Astrocyte of the spinal cord (primary cell): ENCODE data around the gene COL23A1.

Experiments
- DNase-seq: peaks from one replicate; pipeline ENCODE4 v3.0.0; 2011; ENCODE audit warnings: low read depth, low spot score
- H3K4me3 ChIP-seq: 2 replicates; pipeline ENCODE4 v1.5.1; 2011; ENCODE audit warnings: low read depth, mild to moderate bottlenecking, low read length, moderate library complexity
- CTCF ChIP-seq: IDR thresholded peaks from 2 replicates; pipeline ENCODE4 v1.5.1; 2012; ENCODE audit warnings: low read depth, mild to moderate bottlenecking, low read length, inconsistent platforms
- in situ Hi-C: cut with HindIII; loops from 2 replicates; pipeline ENCODE4 v1.10.0; 2017; ENCODE audit warnings: low sequenced_read_pairs

The COL23A1 gene

GRCh38 chr5:178483620-178484019 lies 106.6 kb downstream of the COL23A1 start:
- H3K4me3 ChIP-seq: no peak overlapping the region
- DNase-seq: no peak
- in situ Hi-C loops: no loop called here
- TF ChIP-seq CTCF: no peak

GRCh38 chr5:178479261-178479660 lies 110.9 kb downstream of the COL23A1 start:
- in situ Hi-C loops: no loop called here
- TF ChIP-seq CTCF: no peak
- no peak for DNase-seq
- H3K4me3 ChIP-seq: no peak overlapping the region

GRCh38 chr5:178478370-178478769 lies 111.8 kb downstream of the COL23A1 start:
- TF ChIP-seq CTCF: no peak
- no peak overlapping the region for H3K4me3 ChIP-seq
- in situ Hi-C loops: no loop called here
- DNase-seq: no peak

- no peak for TF ChIP-seq CTCF
- DNase-seq: no peak
- in situ Hi-C loops: no loop called here
- no peak overlapping the region for H3K4me3 ChIP-seq
Measured at GRCh38 chr5:178477802-178478201, 112.4 kb downstream of the COL23A1 start.

- H3K4me3 ChIP-seq: no peak overlapping the region
- no peak for TF ChIP-seq CTCF
- in situ Hi-C loops: no loop called here
- no peak for DNase-seq
Measured at GRCh38 chr5:178476972-178477754, 113.0 kb downstream of the COL23A1 start.

GRCh38 chr5:178476531-178476930 lies 113.7 kb downstream of the COL23A1 start:
- no peak for DNase-seq
- TF ChIP-seq CTCF: no peak
- no peak overlapping the region for H3K4me3 ChIP-seq
- in situ Hi-C loops: no loop called here
